Spleen (tissue), 7 donors: Measurements from ENCODE around the gene TRPM5.

Source experiments
- CTCF ChIP-seq, 11 experiments: fragments of 200-600 bp in 7 of 11; fragments of 450-650 bp in 4 of 11; sonication (generic) in 4 of 11; IDR thresholded peaks in 8 of 11; conservative IDR thresholded peaks in 3 of 11; 1 replicate in 7 of 11; 2 replicates in 4 of 11; pipeline versions ENCODE4 v1.4.0 to v1.8.0; 2016 to 2021; ENCODE audit warnings: antibody characterized with exemption in 11 of 11, inconsistent platforms in 4 of 11, mild to moderate bottlenecking in 1 of 11
- POLR2A ChIP-seq, 3 donors: fragments of 450-650 bp; IDR thresholded peaks; one replicate each; pipeline ENCODE4 v1.5.1; 2017; ENCODE audit warnings: antibody characterized with exemption in 3 of 3, mild to moderate bottlenecking in 1 of 3
- donor health status: DM: no; HTN: no; CAD: no; lungs with moderate emphysema.
- donor health status: DM: no; HTN: no; CAD: no.
- donor health status: DM: no; HTN: no; CAD: no.

DNA sequence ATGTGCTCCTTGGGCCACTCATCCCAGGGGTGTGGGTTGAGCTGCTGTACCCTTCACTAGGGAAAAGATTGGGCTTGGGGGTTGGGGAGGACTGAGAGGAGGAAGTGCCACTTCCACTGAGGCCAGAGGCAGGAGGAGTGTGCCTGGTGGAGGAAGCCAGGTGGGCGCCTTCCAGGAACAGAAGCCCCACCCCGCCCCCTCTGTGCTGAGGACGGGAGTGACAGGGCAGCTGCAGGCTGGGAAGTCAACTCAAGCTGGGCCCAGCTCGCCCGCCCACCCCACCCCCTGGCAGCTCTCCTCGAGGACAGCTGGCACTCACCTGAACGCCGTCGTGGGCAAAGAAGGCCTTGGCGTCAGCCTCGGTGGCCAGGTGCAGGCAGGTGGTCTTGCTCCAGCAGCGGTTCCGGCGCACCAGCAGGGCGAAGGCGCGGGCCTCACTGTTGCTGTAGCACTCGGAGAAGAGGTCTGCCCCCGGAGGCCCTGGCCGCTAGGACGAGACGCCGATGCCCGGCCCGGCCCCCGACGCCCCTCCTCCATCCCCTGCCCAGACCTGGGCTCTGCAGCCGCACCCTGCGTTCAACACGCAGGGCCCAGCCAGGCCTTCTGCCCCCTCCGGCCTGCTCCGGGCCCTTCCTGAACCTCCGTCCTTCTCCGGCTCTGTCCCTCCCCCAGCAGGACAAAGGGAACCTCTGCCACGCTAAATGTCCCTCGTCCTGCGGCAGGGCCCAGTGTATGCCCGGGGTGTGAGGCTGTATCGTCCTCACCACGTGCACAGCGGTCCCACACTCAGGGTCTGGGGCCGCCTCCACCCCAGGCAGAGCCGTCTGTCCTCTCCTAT is 30.4 kb downstream of the TRPM5 start:
- no peak for TF ChIP-seq CTCF (IDR thresholded peaks at IDR 0.05 in 8 of 11, conservative IDR thresholded peaks at IDR 0.05 in 3 of 11)
- TF ChIP-seq POLR2A (IDR thresholded peaks at IDR 0.05) = no peak
